ENCODE measurements around the gene CUEDC1. TPM values are rescaled to one million over a fixed set of nuclear protein-coding genes. Genes with fewer than 3 reads are reported as not detected.

CUEDC1 gene
- total RNA-seq, 1 donor from 2014 or later: not detected

- Mint-ChIP-seq H3K4me1 (ENCODE audit: low read depth) (peaks cover 17% of the 10 kb centered on the region), H3K9me3 (no peaks in the 10 kb centered on the region), H3K27me3 (ENCODE audit: insufficient read depth) (peaks cover 1% of the 10 kb centered on the region), H3K27ac (no peak overlapping the region), H3K36me3 (ENCODE audit: low read depth) (no peaks in the 10 kb centered on the region), H3K4me3 (no peak overlapping the region)
- no peak for DNase-seq (ENCODE audit: low spot score)
- intact Hi-C loops (cut with micrococcal nuclease): loop anchor here (10.0 kb wide), 1 partner anchor 276 kb away; no protein-coding TSS in a partner anchor
Observed at GRCh38 chr17:57898487-57899311, 56.5 kb downstream of the CUEDC1 start.

- intact Hi-C loops (cut with micrococcal nuclease): loop anchor here (10.0 kb wide), 1 partner anchor 279 kb away; no protein-coding TSS in a partner anchor
- H3K9me3 Mint-ChIP-seq: no peaks in the 10 kb centered on the region
- H3K4me3 Mint-ChIP-seq: no peak overlapping the region
- no peak for DNase-seq (ENCODE audit: low spot score)
- no peaks in the 10 kb centered on the region for H3K36me3 Mint-ChIP-seq (ENCODE audit: low read depth)
- no peak overlapping the region for H3K27ac Mint-ChIP-seq
- H3K4me1 Mint-ChIP-seq (ENCODE audit: low read depth): no peaks in the 10 kb centered on the region
- H3K27me3 Mint-ChIP-seq (ENCODE audit: insufficient read depth): peaks cover 6% of the 10 kb centered on the region
Observed at GRCh38 chr17:57895382-57896060, 59.7 kb downstream of the CUEDC1 start.

GRCh38 chr17:57894848-57895247, 60.4 kb downstream of the CUEDC1 start:
- Mint-ChIP-seq H3K4me1 (ENCODE audit: low read depth) (no peaks in the 10 kb centered on the region), H3K27ac (no peak overlapping the region), H3K27me3 (ENCODE audit: insufficient read depth) (peaks cover 6% of the 10 kb centered on the region), H3K9me3 (no peaks in the 10 kb centered on the region), H3K4me3 (no peak overlapping the region), H3K36me3 (ENCODE audit: low read depth) (no peaks in the 10 kb centered on the region)
- intact Hi-C loops (cut with micrococcal nuclease): loop anchor here (10.0 kb wide), 1 partner anchor 280 kb away; no protein-coding TSS in a partner anchor
- DNase-seq (ENCODE audit: low spot score): no peak

GRCh38 chr17:57892820-57893595, 62.2 kb downstream of the CUEDC1 start:
- peaks cover 12% of the 10 kb centered on the region for H3K27me3 Mint-ChIP-seq (ENCODE audit: insufficient read depth)
- intact Hi-C loops (cut with micrococcal nuclease): loop anchor here (1.0 to 10.0 kb wide), 5 partner anchors 95 to 282 kb away; partner anchors contain the start of gene VEZF1
- H3K4me1 Mint-ChIP-seq (ENCODE audit: low read depth): no peaks in the 10 kb centered on the region
- no peaks in the 10 kb centered on the region for H3K36me3 Mint-ChIP-seq (ENCODE audit: low read depth)
- H3K27ac Mint-ChIP-seq: no peak overlapping the region
- no peaks in the 10 kb centered on the region for H3K9me3 Mint-ChIP-seq
- H3K4me3 Mint-ChIP-seq: no peak overlapping the region
- no peak for DNase-seq (ENCODE audit: low spot score)

GRCh38 chr17:57892146-57892819, 62.9 kb downstream of the CUEDC1 start:
- intact Hi-C loops (cut with micrococcal nuclease): loop anchor here (1.0 to 10.0 kb wide), 5 partner anchors 96 to 283 kb away; partner anchors contain the start of gene VEZF1
- peak; percentile 68 for DNase-seq (ENCODE audit: low spot score)
- no peaks in the 10 kb centered on the region for H3K9me3 Mint-ChIP-seq
- H3K27me3 Mint-ChIP-seq (ENCODE audit: insufficient read depth): peaks cover 12% of the 10 kb centered on the region
- no peaks in the 10 kb centered on the region for H3K36me3 Mint-ChIP-seq (ENCODE audit: low read depth)
- H3K4me1 Mint-ChIP-seq (ENCODE audit: low read depth): no peaks in the 10 kb centered on the region
- no peak overlapping the region for H3K27ac Mint-ChIP-seq
- no peak overlapping the region for H3K4me3 Mint-ChIP-seq

- intact Hi-C loops (cut with micrococcal nuclease): loop anchor here (10.0 kb wide), 1 partner anchor 284 kb away; no protein-coding TSS in a partner anchor
- no peak overlapping the region for H3K27ac Mint-ChIP-seq
- H3K4me1 Mint-ChIP-seq (ENCODE audit: low read depth): no peaks in the 10 kb centered on the region
- H3K36me3 Mint-ChIP-seq (ENCODE audit: low read depth): no peaks in the 10 kb centered on the region
- DNase-seq (ENCODE audit: low spot score): no peak
- no peaks in the 10 kb centered on the region for H3K9me3 Mint-ChIP-seq
- H3K27me3 Mint-ChIP-seq (ENCODE audit: insufficient read depth): peaks cover 14% of the 10 kb centered on the region
- no peak overlapping the region for H3K4me3 Mint-ChIP-seq
Observed at GRCh38 chr17:57890857-57891232, 64.4 kb downstream of the CUEDC1 start.

GRCh38 chr17:57889892-57890856, 65.0 kb downstream of the CUEDC1 start:
- intact Hi-C loops (cut with micrococcal nuclease): loop anchor here (10.0 kb wide), 1 partner anchor 285 kb away; no protein-coding TSS in a partner anchor
- no peak overlapping the region for H3K27ac Mint-ChIP-seq
- H3K27me3 Mint-ChIP-seq (ENCODE audit: insufficient read depth): peaks cover 14% of the 10 kb centered on the region
- H3K9me3 Mint-ChIP-seq: no peaks in the 10 kb centered on the region
- H3K4me3 Mint-ChIP-seq: no peak overlapping the region
- no peak for DNase-seq (ENCODE audit: low spot score)
- H3K4me1 Mint-ChIP-seq (ENCODE audit: low read depth): no peaks in the 10 kb centered on the region
- H3K36me3 Mint-ChIP-seq (ENCODE audit: low read depth): no peaks in the 10 kb centered on the region

- Mint-ChIP-seq H3K27me3 (ENCODE audit: insufficient read depth) (peaks cover 14% of the 10 kb centered on the region), H3K27ac (no peak overlapping the region), H3K4me3 (no peak overlapping the region), H3K4me1 (ENCODE audit: low read depth) (no peaks in the 10 kb centered on the region), H3K9me3 (no peaks in the 10 kb centered on the region), H3K36me3 (ENCODE audit: low read depth) (no peaks in the 10 kb centered on the region)
- intact Hi-C loops (cut with micrococcal nuclease): no loop called here
- DNase-seq (ENCODE audit: low spot score): no peak
Observed at GRCh38 chr17:57889252-57889651, 66.0 kb downstream of the CUEDC1 start.

- Mint-ChIP-seq H3K27ac (no peak overlapping the region), H3K36me3 (ENCODE audit: low read depth) (no peaks in the 10 kb centered on the region), H3K27me3 (ENCODE audit: insufficient read depth) (peaks cover 14% of the 10 kb centered on the region), H3K4me1 (ENCODE audit: low read depth) (no peaks in the 10 kb centered on the region), H3K4me3 (no peak overlapping the region), H3K9me3 (no peaks in the 10 kb centered on the region)
- DNase-seq (ENCODE audit: low spot score): no peak
- intact Hi-C loops (cut with micrococcal nuclease): no loop called here
Observed at GRCh38 chr17:57888311-57889216, 66.6 kb downstream of the CUEDC1 start.

GRCh38 chr17:57887161-57887560, 68.1 kb downstream of the CUEDC1 start:
- H3K4me3 Mint-ChIP-seq: no peak overlapping the region
- no peak overlapping the region for H3K27ac Mint-ChIP-seq
- intact Hi-C loops (cut with micrococcal nuclease): no loop called here
- H3K36me3 Mint-ChIP-seq (ENCODE audit: low read depth): no peaks in the 10 kb centered on the region
- DNase-seq (ENCODE audit: low spot score): no peak
- H3K4me1 Mint-ChIP-seq (ENCODE audit: low read depth): no peaks in the 10 kb centered on the region
- no peaks in the 10 kb centered on the region for H3K9me3 Mint-ChIP-seq
- H3K27me3 Mint-ChIP-seq (ENCODE audit: insufficient read depth): peaks cover 14% of the 10 kb centered on the region

- H3K36me3 Mint-ChIP-seq (ENCODE audit: low read depth): no peaks in the 10 kb centered on the region
- peaks cover 9% of the 10 kb centered on the region for H3K27me3 Mint-ChIP-seq (ENCODE audit: insufficient read depth)
- no peaks in the 10 kb centered on the region for H3K4me1 Mint-ChIP-seq (ENCODE audit: low read depth)
- intact Hi-C loops (cut with micrococcal nuclease): no loop called here
- no peak overlapping the region for H3K27ac Mint-ChIP-seq
- DNase-seq (ENCODE audit: low spot score): no peak
- H3K4me3 Mint-ChIP-seq: no peak overlapping the region
- no peaks in the 10 kb centered on the region for H3K9me3 Mint-ChIP-seq
Observed at GRCh38 chr17:57886020-57886419, 69.2 kb downstream of the CUEDC1 start.
